ENCODE measurements around the gene MIF.
"Not testable (repeated sequence)": the region's sequence is repeated elsewhere in the genome, so short reads cannot be mapped to it uniquely, and the experiment has no call there.

MIF gene

DNA sequence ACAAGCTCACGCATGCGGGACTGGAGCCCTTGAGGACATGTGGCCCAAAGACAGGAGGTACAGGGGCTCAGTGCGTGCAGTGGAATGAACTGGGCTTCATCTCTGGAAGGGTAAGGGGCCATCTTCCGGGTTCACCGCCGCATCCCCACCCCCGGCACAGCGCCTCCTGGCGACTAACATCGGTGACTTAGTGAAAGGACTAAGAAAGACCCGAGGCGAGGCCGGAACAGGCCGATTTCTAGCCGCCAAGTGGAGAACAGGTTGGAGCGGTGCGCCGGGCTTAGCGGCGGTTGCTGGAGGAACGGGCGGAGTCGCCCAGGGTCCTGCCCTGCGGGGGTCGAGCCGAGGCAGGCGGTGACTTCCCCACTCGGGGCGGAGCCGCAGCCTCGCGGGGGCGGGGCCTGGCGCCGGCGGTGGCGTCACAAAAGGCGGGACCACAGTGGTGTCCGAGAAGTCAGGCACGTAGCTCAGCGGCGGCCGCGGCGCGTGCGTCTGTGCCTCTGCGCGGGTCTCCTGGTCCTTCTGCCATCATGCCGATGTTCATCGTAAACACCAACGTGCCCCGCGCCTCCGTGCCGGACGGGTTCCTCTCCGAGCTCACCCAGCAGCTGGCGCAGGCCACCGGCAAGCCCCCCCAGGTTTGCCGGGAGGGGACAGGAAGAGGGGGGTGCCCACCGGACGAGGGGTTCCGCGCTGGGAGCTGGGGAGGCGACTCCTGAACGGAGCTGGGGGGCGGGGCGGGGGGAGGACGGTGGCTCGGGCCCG lies at the start of gene MIF:
MIF (plus strand) TSS at position 439 of the 765 bp plus-strand sequence; CDS start at position 531, 92 bp downstream.
- DNase-seq: peak; percentile 85

GRCh38 chr22:23844739-23845202 lies 49.4 kb upstream of the MIF start:
- DNase-seq: no peak

DNA sequence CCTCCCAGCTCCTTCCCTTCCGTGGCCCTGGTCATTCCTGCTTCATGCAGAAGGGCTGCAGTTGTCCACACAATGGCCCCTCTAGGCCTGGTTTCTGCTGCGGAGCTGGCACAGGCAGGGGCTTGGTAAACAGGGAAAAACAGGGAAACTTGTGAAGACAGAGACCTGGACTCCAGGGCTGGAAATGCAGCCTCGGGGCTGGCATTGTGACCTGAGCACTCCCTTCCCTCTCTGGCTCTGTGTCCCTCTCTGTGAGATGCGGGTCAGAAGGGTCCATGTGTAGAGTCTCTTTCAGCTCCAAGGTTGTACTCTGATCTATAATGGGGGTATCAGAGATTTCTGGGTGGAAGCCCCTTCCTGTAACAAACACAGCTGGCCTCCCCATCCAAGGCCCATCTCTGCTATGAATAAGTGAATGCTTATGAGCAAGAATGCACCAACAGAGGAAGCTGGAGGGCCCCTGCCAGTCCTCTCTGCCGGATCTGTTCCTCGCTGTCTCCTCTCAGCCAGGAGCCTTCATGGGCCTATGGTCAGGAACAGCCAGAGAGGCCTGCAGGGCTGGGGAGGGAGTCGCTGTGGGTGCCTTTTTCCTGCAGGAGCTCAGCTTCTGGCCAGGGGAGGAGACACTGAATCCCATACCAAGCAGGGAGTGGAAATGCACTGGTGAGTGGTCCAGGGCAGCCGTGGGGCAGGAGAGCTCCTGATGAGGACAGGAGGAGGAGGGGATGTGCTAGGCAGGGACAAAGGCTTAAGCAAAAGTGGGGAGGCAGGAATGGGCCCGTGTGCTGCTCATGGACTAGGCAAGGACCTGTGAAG lies 48.7 kb upstream of the MIF start:
- DNase-seq: no peak

- DNase-seq: no peak
Measured at GRCh38 chr22:23846081-23846469, 48.1 kb upstream of the MIF start.

- DNase-seq: no peak
Measured at GRCh38 chr22:23847310-23847920, 46.8 kb upstream of the MIF start.

- DNase-seq: no peak
Measured at GRCh38 chr22:23847991-23848864, 46.0 kb upstream of the MIF start.

- peak; percentile 1 for DNase-seq
Measured at GRCh38 chr22:23849009-23850006, 44.9 kb upstream of the MIF start.

DNA sequence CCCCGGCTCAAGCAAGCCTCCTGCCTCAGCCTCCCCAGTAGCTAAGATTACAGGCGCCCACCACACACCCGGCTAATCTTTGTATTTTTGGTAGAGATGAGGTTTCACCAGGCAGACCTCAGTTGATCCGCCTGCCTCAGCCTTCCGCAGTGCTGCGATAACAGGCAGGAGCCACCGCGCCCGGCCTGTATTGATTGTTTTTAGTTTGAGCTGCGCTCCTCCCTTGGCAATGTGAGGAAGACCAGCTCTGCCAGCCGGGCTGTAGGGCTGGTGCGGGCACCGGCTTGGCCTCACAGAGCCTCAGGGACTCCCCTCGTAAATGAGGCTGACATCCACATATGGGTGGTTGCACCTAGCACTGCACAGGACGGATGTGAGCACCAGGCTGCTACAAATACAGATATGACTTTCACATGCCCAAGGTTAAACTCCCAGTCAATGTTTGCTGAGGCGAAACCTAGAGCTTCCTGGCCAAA lies 44.0 kb upstream of the MIF start:
- DNase-seq: no peak

GRCh38 chr22:23856721-23857605 lies 37.2 kb upstream of the MIF start:
- DNase-seq: no peak

GRCh38 chr22:23857606-23858483 lies 36.3 kb upstream of the MIF start, which contains the start of gene SLC2A11:
TSS of gene SLC2A11 (plus strand) at chr22:23857875. CDS start at chr22:23858000, 125 bp downstream.
- DNase-seq: peak; percentile 49

DNA sequence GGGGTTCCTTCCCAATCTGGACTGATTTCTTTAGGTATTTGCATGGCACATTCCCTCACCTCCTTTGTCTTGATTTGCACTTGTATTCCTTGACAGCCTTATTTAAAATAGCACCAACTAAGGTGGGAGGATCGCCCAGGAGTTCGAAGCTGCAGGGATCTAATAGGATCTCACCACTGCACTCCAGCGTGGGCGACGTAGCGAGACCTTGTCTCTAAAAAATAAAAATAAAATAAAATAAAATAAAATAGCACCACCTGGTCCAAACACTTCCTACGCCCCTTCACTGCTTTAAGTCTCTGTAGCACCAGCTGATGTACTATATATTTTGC lies 35.7 kb upstream of the MIF start:
- no peak for DNase-seq

- DNase-seq: no peak
Measured at GRCh38 chr22:23859201-23859600, 35.0 kb upstream of the MIF start.

GRCh38 chr22:23860187-23860586 lies 34.0 kb upstream of the MIF start:
- DNase-seq: not testable (repeated sequence)

- no peak for DNase-seq
Measured at GRCh38 chr22:23862103-23862502, 32.1 kb upstream of the MIF start.

- DNase-seq: not testable (repeated sequence)
Measured at GRCh38 chr22:23864499-23865154, 29.6 kb upstream of the MIF start.

DNA sequence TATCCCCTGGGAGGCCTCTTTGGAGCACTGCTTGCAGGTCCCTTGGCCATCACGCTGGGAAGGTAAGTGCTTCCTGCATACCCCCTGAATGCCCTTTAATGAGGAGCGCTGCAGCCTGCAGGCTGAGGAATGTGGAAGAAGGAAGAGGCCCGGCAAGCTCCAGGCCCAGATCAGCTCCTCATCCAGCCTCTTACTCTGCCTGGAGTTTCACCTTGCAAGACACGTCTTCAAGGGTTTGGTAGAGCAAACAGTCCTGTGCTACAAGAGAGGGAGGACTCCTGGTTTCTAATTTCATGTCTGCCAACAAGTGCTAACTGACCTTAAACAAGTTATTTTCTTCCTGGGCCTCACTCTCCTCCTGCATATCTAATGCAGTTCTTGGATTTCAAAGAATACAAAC lies 25.6 kb upstream of the MIF start:
- no peak for DNase-seq

DNA sequence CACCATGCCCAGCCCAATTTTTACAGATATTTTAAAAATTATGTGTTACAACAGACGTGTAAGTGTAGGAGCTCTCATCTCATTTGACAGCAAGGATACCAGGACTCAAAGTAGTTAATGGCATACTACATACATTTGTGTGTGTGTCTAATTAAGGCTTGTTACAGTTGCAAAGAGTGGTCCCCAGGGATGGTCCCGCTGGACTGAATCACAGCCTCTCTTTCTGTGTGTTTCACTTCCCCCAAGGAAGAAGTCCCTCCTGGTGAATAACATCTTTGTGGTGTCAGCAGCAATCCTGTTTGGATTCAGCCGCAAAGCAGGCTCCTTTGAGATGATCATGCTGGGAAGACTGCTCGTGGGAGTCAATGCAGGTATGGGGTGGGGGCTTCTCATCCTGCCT lies 19.3 kb upstream of the MIF start:
- DNase-seq: no peak

- no peak for DNase-seq
Measured at GRCh38 chr22:23875801-23876200, 18.4 kb upstream of the MIF start.

Data from SIG-M5 (cell line).